ENCODE results near the gene GRIA4. TPM values are rescaled to one million over a fixed set of nuclear protein-coding genes. Genes with fewer than 3 reads are reported as not detected.

GRIA4 gene
- total and polyA plus RNA-seq, 2 experiments from 2014 or later, result 1.3 to 3.7 TPM

GRCh38 chr11:105854269-105854668 lies 244.4 kb downstream of the GRIA4 start:
- Histone ChIP-seq H3K36me3 (replicated peaks; ENCODE audit: insufficient read depth, low read depth) (no peaks in the 10 kb centered on the region), H3K79me2 (no peaks in the 10 kb centered on the region), H3K4me1 (ENCODE audit: insufficient read depth) (no peaks in the 10 kb centered on the region), H3K9me3 (ENCODE audit: low read depth) (no peaks in the 10 kb centered on the region), H3K27ac (no peak overlapping the region), H4K20me1 (ENCODE audit: insufficient read depth, poor library complexity, severe bottlenecking) (no peaks in the 10 kb centered on the region), H3K4me3 (no peak overlapping the region), H3K4me2 (no peak overlapping the region), H3K9me2 (replicated peaks; ENCODE audit: insufficient read depth) (no peaks in the 10 kb centered on the region), H3K27me3 (no peaks in the 10 kb centered on the region), H2AFZ (no peak overlapping the region)
- WGBS (ENCODE audit: low lambda C conversion rate, missing lambda C conversion rate), result 90% methylated on average over 4 of the region's 4 CpGs
- TF ChIP-seq CTCF (IDR thresholded peaks at IDR 0.05; ENCODE audit: poor library complexity) (no peak), EZH2phosphoT487 (IDR thresholded peaks at IDR 0.05; ENCODE audit: low read depth, severe bottlenecking, unreplicated experiment) (no peak), EZH2 (IDR thresholded peaks at IDR 0.05; ENCODE audit: borderline replicate concordance) (no peak)
- DNase-seq (ENCODE audit: low spot score), result no peak

GRCh38 chr11:105856954-105857353 lies 247.1 kb downstream of the GRIA4 start:
- no peak overlapping the region for H2AFZ ChIP-seq
- TF ChIP-seq CTCF (IDR thresholded peaks at IDR 0.05; ENCODE audit: poor library complexity) (no peak), EZH2phosphoT487 (IDR thresholded peaks at IDR 0.05; ENCODE audit: low read depth, severe bottlenecking, unreplicated experiment) (no peak), EZH2 (IDR thresholded peaks at IDR 0.05; ENCODE audit: borderline replicate concordance) (no peak)
- 46% methylated on average over 3 of the region's 3 CpGs for WGBS (ENCODE audit: low lambda C conversion rate, missing lambda C conversion rate)
- H3K9me2 ChIP-seq (replicated peaks; ENCODE audit: insufficient read depth), result no peaks in the 10 kb centered on the region
- H3K4me2 ChIP-seq, result no peak overlapping the region
- no peaks in the 10 kb centered on the region for H4K20me1 ChIP-seq (ENCODE audit: insufficient read depth, poor library complexity, severe bottlenecking)
- H3K36me3 ChIP-seq (replicated peaks; ENCODE audit: insufficient read depth, low read depth), result no peaks in the 10 kb centered on the region
- DNase-seq (ENCODE audit: low spot score), result no peak
- H3K4me3 ChIP-seq, result no peak overlapping the region
- no peak overlapping the region for H3K27ac ChIP-seq
- no peaks in the 10 kb centered on the region for H3K27me3 ChIP-seq
- no peaks in the 10 kb centered on the region for H3K4me1 ChIP-seq (ENCODE audit: insufficient read depth)
- H3K79me2 ChIP-seq, result no peaks in the 10 kb centered on the region
- H3K9me3 ChIP-seq (ENCODE audit: low read depth), result no peaks in the 10 kb centered on the region

- Histone ChIP-seq H3K79me2 (no peaks in the 10 kb centered on the region), H3K36me3 (replicated peaks; ENCODE audit: insufficient read depth, low read depth) (no peaks in the 10 kb centered on the region), H3K4me1 (ENCODE audit: insufficient read depth) (no peaks in the 10 kb centered on the region), H3K4me3 (no peak overlapping the region), H2AFZ (no peak overlapping the region), H3K27ac (no peak overlapping the region), H4K20me1 (ENCODE audit: insufficient read depth, poor library complexity, severe bottlenecking) (no peaks in the 10 kb centered on the region), H3K9me3 (ENCODE audit: low read depth) (no peaks in the 10 kb centered on the region), H3K4me2 (no peak overlapping the region), H3K27me3 (no peaks in the 10 kb centered on the region), H3K9me2 (replicated peaks; ENCODE audit: insufficient read depth) (no peaks in the 10 kb centered on the region)
- no peak for TF ChIP-seq EZH2 (IDR thresholded peaks at IDR 0.05; ENCODE audit: borderline replicate concordance)
- DNase-seq (ENCODE audit: low spot score), result no peak
Measured at GRCh38 chr11:105857728-105858127, 247.9 kb downstream of the GRIA4 start.

GRCh38 chr11:105858841-105859240 lies 249.0 kb downstream of the GRIA4 start:
- Histone ChIP-seq H3K27me3 (no peaks in the 10 kb centered on the region), H3K27ac (no peak overlapping the region), H3K4me2 (no peak overlapping the region), H3K4me1 (ENCODE audit: insufficient read depth) (no peaks in the 10 kb centered on the region), H3K4me3 (no peak overlapping the region), H3K9me3 (ENCODE audit: low read depth) (no peaks in the 10 kb centered on the region), H4K20me1 (ENCODE audit: insufficient read depth, poor library complexity, severe bottlenecking) (no peaks in the 10 kb centered on the region), H3K9me2 (replicated peaks; ENCODE audit: insufficient read depth) (no peaks in the 10 kb centered on the region), H2AFZ (no peak overlapping the region), H3K36me3 (replicated peaks; ENCODE audit: insufficient read depth, low read depth) (no peaks in the 10 kb centered on the region), H3K79me2 (no peaks in the 10 kb centered on the region)
- no peak for TF ChIP-seq EZH2 (IDR thresholded peaks at IDR 0.05; ENCODE audit: borderline replicate concordance)
- no peak for TF ChIP-seq EZH2phosphoT487 (IDR thresholded peaks at IDR 0.05; ENCODE audit: low read depth, severe bottlenecking, unreplicated experiment)
- no peak for TF ChIP-seq CTCF (IDR thresholded peaks at IDR 0.05; ENCODE audit: poor library complexity)
- DNase-seq (ENCODE audit: low spot score), result no peak
